OCI-M1 (cell line): ENCODE results near the gene SUMO3.
A peak's percentile ranks its signal among the peaks of the same experiment; 100 is the strongest.

ENCODE experiments used
- DNase-seq: peaks from one replicate; lab custom pipeline; 2025; lab: John Stamatoyannopoulos, UW

SUMO3 gene

DNA sequence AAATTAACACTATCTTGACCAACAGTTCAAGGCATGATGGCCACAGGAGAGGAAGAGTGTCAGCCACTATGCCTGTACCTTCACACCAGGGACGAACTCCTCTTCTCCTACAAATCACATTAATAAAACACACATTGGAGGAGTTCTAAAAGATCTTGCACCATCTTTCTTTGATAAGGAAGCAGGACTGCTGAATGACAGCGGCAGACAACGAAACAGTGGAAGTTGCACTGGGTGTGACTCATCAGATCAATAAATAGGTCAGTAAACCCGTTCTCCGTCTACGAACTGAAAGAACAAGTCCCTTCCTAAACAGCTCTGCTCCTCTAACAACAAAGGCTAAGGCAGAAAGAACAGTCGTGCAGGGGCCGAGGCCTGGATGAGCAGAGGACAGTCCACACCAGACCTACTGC, 39.4 kb downstream of the SUMO3 start:
- DNase-seq: no peak

DNA sequence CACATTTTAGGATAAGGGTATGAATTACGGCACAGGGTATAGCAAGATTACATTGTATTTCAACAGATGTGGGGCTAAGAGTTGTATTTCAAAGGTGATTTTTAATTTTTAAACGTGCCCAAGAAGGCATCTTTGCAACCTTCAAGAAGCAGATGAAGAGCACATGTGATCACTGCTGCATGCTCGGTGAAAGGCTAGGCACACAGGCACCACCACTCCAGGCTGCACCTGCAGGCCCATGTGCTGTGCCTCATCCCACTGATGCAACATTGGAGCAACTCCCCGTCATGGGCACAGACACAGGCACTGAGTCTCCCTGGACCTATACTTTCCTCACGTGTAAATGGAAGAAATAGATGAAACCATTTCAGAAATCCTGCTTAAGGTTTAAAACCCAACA, 39.8 kb downstream of the SUMO3 start:
- DNase-seq: peak; percentile 33

GRCh38 chr21:44774972-44775371, 42.9 kb downstream of the SUMO3 start:
- DNase-seq: no peak

DNA sequence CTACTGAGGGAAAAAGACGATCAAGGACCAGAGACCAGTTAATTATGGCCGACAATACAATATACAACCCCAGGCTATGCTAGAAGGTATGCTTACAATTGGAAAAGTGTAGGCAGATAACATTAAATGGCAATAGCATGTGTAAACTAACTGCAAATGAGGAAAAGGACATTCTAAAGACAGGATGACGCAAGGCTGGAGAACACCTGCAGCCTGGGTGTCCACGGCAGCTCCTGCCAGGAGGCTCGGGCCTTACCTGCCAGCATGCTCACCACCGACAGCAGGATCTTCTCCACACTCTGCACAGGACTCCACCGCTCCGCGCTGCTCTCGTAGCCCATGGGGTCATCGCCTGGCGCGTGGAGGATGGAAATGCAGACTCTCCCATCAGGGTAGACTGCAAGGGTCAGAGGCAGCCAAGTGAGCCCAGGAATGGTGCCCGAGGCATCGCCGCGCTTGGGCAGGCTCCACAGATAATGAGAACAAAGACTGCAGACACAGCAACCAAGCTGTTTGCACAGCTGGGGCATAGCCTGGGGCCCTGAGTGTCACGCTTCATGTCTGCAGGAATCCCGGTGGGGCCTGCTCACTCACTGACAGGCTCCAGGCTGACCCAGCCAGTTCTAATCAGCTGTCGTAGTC, 44.5 kb downstream of the SUMO3 start:
- no peak for DNase-seq

DNA sequence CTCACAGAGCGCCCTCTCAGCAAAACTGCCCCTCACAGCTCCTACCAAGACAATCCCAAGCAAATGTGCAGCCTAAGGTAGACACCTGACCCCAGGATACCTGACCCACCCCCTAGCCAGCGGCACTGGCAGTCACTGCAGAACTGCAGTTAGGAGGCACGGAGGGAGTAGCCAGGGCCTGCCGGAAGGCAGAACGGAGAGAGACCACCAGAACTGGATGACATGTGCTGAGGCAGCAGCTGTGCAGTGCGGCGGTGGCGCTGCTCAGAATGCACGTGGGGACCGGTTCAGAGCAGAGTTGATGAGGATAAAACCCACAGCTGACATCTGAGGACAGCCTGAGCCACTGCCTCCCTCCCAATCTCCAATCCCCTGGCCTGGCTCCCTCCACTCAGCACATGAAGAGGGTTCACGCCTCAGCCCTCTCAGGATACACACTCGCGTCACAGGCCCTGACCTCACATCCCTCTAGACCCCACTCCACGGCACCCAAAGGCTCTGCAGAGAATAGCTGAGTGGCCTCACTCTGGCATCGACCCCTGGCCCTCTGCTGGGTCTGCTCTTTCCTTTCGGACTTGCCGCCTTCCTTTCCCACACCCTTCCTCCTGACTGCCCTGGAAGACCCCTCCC, 45.9 kb downstream of the SUMO3 start:
- no peak for DNase-seq

DNA sequence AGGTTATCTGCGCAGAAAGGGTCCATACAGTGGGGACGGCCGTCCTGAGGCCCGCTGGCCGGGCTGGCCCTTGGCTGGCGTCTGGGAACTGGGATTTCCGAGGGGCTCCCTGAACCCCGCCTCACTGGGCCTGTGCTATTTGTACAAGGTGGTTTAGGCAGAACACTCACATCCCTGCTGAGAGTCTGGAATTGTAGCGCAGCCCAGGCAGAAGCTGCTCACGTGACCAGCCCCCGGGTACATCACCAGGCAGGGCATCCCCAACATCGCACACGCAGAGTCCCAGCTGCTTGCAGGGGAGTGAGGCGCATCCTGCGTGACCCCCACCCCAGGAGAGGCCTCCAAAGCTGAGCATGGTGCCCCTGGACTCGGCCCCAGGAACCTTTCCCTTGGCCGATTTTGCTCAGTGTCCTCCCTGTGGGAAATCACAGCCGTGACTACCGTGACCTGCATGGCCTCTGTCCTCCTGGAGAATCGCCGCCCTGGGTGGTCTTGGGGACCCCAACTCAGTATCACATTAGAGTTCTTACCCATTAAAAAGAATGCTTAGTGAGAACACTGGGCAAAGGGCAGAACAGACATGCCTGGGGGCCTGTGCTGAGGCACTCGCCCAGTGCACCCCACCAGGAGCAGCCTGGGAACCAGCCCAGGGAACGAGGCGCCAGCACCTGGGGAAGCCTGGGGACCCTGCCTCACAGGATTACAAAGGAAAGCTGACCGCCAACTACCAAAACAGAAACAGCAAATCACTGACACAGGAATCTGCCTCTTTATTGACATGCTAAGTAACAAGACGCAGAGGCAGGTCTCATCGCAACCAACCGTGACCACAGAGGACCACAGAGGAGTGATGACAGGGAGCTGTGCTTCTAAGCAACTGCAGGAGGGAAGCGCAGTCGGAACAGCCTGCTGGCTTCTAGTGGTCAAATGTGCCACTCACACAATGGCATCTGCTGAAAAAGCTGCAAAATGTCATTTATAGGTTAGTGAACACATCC, 49.7 kb downstream of the SUMO3 start:
- no peak for DNase-seq

DNA sequence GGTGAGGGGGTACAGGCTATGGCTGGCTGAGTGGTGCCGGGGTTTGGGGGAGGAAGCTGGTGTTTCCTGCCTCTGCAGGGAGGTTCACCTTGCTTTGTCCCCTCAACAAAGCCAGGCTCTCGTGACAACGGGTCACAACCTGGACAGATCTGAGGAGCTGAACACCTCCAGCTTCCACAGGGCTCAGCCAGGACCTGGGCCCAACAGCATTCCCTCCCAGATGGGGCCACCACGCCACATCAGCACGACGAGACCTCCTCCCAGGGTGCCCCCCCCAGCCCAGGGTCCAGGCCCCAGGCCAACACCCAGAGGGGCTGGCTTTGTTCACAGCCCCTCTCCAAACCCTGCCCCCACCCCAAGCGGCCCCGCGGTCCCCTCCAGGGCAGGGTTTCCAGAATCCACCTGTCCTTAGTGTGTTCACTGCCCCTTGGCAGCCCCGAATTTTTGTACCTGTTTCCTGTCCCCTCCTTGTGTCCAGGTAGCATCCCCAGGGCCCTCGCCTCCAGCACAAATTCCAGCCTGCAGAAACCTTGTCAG, 51.0 kb downstream of the SUMO3 start:
- DNase-seq: no peak

GRCh38 chr21:44766014-44766817, 51.6 kb downstream of the SUMO3 start:
- DNase-seq: no peak

- DNase-seq: peak; percentile 88
Measured at GRCh38 chr21:44765231-44766013, 52.4 kb downstream of the SUMO3 start.

- DNase-seq: peak; percentile 25
Measured at GRCh38 chr21:44764319-44765230, 53.3 kb downstream of the SUMO3 start.

DNA sequence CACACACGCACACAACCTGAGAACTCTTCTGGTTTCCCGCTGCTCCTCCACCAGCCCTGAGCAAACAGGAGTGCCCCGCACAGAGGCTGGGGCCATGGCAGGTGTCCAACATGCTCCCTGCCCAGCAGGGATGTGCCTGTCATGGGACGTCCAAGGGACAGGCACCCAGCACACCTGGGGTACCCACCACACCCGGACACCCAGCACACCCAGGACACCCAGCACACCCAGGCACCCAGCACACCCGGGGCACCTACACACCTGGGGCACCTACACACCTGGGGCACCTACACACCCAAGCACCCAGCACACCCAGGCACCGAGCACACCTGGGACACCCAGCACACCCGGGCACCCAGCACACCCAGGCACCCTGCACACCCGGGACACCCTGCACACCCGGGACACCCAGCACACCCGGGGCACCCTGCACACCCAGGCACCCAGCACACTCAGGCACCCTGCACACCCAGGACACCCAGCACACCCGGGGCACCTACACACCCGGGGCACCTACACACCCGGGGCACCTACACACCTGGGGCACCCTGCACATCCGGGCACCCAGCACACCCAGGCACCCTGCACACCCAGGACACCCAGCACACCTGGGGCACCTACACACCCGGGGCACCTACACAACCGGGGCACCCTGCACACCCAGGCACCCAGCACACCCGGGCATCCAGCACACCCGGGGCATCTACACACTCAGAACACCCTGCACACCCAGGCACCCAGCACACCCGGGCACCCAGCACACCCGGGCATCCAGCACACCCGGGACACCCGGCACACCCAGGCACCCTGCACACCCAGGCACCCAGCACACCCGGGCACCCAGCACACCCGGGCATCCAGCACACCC, 54.2 kb downstream of the SUMO3 start:
- no peak for DNase-seq

- no peak for DNase-seq
Measured at GRCh38 chr21:44763050-44763378, 54.8 kb downstream of the SUMO3 start.

- no peak for DNase-seq
Measured at GRCh38 chr21:44762221-44763049, 55.4 kb downstream of the SUMO3 start.

DNA sequence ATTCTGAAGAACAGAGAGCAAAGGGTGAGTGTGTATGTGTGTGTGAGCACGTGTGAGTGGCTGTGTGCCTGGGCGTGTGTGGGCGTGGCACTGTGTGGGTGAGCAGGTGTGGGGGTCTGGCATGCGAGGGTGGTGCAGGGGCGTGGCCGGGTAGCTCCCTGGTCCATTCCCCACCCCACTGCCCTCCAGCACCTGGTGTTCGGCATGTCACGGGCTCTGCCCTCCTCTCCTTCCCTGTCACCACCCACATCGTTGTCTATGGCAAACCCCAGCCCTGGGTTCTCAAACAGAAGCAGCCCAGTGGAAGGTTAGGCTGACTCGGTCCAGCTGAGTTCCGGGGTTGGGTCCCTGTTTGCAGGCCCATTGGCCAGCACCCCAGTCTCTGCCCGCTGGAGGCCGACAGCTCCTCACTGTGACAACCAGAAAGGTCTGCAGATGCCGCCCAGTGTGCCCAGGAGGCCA, 56.1 kb downstream of the SUMO3 start:
- no peak for DNase-seq

DNA sequence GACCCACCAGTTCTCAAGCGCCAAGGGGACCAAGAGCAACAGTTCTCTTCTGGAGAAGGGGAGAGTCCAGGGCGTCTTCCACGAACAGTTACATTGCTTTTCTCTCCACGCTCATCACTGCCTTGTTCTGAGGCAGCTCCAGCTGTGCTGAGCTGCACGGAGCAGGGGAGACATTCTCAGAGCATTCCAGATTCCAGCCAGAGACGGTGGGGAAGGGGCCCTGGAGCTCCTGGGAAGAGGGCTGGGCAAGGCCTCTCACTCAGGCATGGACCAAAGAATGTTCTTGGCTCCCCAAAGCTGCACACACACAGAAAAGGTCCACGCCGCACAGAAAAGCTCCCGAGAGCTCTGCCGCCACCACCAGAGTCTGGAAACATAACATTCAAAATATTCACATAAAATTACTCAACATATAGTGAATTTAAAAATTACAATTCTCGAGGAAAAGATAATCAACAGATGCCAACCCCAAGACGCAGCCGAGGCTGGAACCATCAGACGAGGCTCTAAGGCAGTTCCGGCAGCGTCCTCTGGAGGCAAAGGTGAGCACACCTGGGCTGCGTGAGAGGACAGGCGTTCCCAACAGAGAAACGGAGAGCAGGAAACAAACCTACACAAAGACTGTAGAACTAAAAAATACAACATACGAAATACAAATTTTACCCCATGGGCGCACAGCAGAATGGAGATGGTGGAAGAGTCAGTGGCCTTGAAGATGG, 56.7 kb downstream of the SUMO3 start:
- no peak for DNase-seq

- no peak for DNase-seq
Measured at GRCh38 chr21:44760376-44760775, 57.5 kb downstream of the SUMO3 start.

DNA sequence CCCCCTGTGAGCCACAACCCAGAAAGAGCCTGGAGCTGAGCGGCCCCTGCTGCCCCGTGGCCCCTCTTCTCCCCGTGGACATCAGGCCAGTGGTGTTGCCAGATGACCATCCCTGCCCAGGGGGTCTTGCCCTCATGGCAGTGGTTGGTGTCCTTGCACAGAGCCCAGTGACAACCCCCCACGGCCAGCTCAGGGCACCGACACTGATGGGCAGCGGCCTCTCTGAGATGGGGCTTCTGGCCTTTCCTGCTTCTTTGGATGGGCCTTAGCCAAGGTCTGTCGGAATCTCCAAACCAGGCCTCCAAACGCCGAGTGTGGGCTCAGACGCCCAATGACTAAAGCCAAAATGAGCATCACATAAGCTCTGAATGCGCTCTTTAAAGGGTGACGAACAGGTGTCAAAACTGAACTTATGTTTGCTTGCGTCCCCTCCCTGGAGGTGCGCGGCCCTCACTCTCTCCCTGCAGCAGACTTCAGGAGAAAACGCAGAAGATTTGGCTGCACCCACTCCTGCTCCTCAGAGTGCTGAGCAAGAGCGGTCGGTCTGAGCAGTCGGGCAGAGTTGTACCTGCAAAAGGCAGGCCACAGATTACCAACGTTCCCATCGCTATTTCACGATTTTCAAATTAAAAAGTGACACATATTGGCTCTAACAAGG, 58.1 kb downstream of the SUMO3 start:
- DNase-seq: no peak
